Nephron (organoid): Measurements from ENCODE around the gene HABP4.

ENCODE experiments used
- H3K27ac Mint-ChIP-seq, 3 experiments: 2 replicates each; pipeline ENCODE4 v1.8.0; 2020; ENCODE audit warnings: mixed read lengths in 3 of 3, mild to moderate bottlenecking in 2 of 3, moderate library complexity in 1 of 3
- H3K27me3 Mint-ChIP-seq: 2 replicates; pipeline ENCODE4 v1.8.0; 2021; ENCODE audit warnings: low read depth, mild to moderate bottlenecking, moderate library complexity, mixed read lengths
- H3K36me3 Mint-ChIP-seq: 2 replicates; pipeline ENCODE4 v1.8.0; 2020; ENCODE audit warnings: low read depth, mixed read lengths
- H3K4me1 Mint-ChIP-seq: 2 replicates; pipeline ENCODE4 v1.8.0; 2020; ENCODE audit warnings: mixed read lengths
- H3K4me3 Mint-ChIP-seq, 3 experiments: 2 replicates each; pipeline ENCODE4 v1.8.0; 2020; ENCODE audit warnings: mild to moderate bottlenecking in 3 of 3, mixed read lengths in 3 of 3, moderate library complexity in 2 of 3
- H3K9me3 Mint-ChIP-seq: 2 replicates; pipeline ENCODE4 v1.8.0; 2020; ENCODE audit warnings: mixed read lengths
- TF ChIP-seq, protein P1 (sequence below), 3 experiments: fragments of 200-600 bp; sonication (generic); IDR thresholded peaks; one replicate each; pipeline ENCODE4 v1.5.0; 2021; ENCODE audit warnings: antibody characterized with exemption in 3 of 3; ENCODE audit not compliant: unreplicated experiment in 3 of 3

The HABP4 gene

GRCh38 chr9:96476013-96476412 is 26.0 kb downstream of the HABP4 start:
- Mint-ChIP-seq H3K9me3 (no peaks in the 10 kb centered on the region), H3K36me3 (peaks cover 12% of the 10 kb centered on the region), H3K4me3 (no peak overlapping the region), H3K27ac (no peak overlapping the region), H3K4me1 (no peaks in the 10 kb centered on the region), H3K27me3 (no peaks in the 10 kb centered on the region)
- TF ChIP-seq, protein P1, sequence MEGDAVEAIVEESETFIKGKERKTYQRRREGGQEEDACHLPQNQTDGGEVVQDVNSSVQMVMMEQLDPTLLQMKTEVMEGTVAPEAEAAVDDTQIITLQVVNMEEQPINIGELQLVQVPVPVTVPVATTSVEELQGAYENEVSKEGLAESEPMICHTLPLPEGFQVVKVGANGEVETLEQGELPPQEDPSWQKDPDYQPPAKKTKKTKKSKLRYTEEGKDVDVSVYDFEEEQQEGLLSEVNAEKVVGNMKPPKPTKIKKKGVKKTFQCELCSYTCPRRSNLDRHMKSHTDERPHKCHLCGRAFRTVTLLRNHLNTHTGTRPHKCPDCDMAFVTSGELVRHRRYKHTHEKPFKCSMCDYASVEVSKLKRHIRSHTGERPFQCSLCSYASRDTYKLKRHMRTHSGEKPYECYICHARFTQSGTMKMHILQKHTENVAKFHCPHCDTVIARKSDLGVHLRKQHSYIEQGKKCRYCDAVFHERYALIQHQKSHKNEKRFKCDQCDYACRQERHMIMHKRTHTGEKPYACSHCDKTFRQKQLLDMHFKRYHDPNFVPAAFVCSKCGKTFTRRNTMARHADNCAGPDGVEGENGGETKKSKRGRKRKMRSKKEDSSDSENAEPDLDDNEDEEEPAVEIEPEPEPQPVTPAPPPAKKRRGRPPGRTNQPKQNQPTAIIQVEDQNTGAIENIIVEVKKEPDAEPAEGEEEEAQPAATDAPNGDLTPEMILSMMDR (IDR thresholded peaks at IDR 0.05; ENCODE audit: unreplicated experiment in 3 of 3) = no peak

DNA sequence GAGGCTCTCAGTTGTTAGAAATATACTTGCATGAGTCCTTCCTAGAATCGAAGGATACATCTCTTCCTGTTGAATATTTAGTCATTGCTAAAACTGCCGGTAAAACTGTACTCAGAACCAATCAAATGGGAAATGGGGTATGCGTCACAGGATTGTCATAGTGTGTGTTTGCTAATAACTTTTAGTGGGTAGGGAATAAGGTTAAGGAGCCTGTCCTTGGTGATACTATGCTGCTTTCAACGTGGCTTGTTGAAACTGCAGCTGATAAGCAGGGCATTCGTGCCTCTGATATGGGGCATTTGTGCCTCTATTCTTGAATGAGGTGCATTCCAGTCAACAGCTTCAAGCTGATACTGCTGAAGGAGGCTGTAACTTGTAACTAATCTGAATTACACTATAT is 26.6 kb downstream of the HABP4 start:
- H3K4me1 Mint-ChIP-seq = no peaks in the 10 kb centered on the region
- TF ChIP-seq, protein P1 (IDR thresholded peaks at IDR 0.05; ENCODE audit: unreplicated experiment in 3 of 3) = no peak

GRCh38 chr9:96478829-96479371 is 28.9 kb downstream of the HABP4 start:
- H3K9me3 Mint-ChIP-seq = no peaks in the 10 kb centered on the region
- no peak overlapping the region for H3K27ac Mint-ChIP-seq
- H3K4me3 Mint-ChIP-seq = no peak overlapping the region
- no peaks in the 10 kb centered on the region for H3K4me1 Mint-ChIP-seq
- peaks cover 26% of the 10 kb centered on the region for H3K36me3 Mint-ChIP-seq
- TF ChIP-seq, protein P1 (IDR thresholded peaks at IDR 0.05; ENCODE audit: unreplicated experiment in 3 of 3) = no peak
- no peaks in the 10 kb centered on the region for H3K27me3 Mint-ChIP-seq

More for the DNA sequence above, 26.6 kb downstream of the HABP4 start:
- Mint-ChIP-seq H3K4me3 (no peak overlapping the region), H3K27me3 (no peaks in the 10 kb centered on the region), H3K9me3 (no peaks in the 10 kb centered on the region), H3K36me3 (peaks cover 9% of the 10 kb centered on the region), H3K27ac (no peak overlapping the region)

DNA sequence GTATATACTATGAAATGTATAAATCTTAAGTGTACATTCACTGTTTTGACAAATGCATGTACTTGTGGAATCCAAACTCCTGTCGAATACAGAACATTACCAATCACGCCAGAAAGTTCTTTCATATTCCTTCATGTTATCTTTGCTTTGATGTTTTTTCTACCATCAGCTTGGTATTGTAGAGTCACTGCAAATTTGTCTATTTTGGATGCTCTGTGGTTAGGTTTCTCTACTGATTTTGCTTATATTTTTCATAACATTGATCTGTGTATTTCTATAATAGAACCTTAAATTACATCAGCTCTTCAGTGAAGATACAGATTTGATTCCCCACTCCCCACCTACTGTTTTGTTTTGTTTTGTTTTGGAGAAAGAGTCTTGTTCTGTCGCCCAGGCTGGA is 30.8 kb downstream of the HABP4 start:
- Mint-ChIP-seq H3K27ac (no peak overlapping the region), H3K9me3 (no peaks in the 10 kb centered on the region), H3K27me3 (no peaks in the 10 kb centered on the region), H3K4me3 (no peak overlapping the region), H3K4me1 (no peaks in the 10 kb centered on the region), H3K36me3 (peaks cover 37% of the 10 kb centered on the region)
- TF ChIP-seq, protein P1 (IDR thresholded peaks at IDR 0.05; ENCODE audit: unreplicated experiment in 3 of 3) = no peak

- H3K9me3 Mint-ChIP-seq = no peaks in the 10 kb centered on the region
These were observed 32.5 kb downstream of the HABP4 start for GRCh38 chr9:96482476-96482875.

GRCh38 chr9:96483197-96483596 is 33.2 kb downstream of the HABP4 start:
- Mint-ChIP-seq H3K4me1 (peaks cover 15% of the 10 kb centered on the region), H3K9me3 (no peaks in the 10 kb centered on the region), H3K27ac (no peak overlapping the region), H3K4me3 (no peak overlapping the region), H3K27me3 (no peaks in the 10 kb centered on the region), H3K36me3 (peaks cover 42% of the 10 kb centered on the region)
- TF ChIP-seq, protein P1 (IDR thresholded peaks at IDR 0.05; ENCODE audit: unreplicated experiment in 3 of 3) = no peak

More at GRCh38 chr9:96482476-96482875, 32.5 kb downstream of the HABP4 start:
- Mint-ChIP-seq H3K4me1 (peaks cover 11% of the 10 kb centered on the region), H3K27me3 (no peaks in the 10 kb centered on the region), H3K27ac (no peak overlapping the region), H3K36me3 (peaks cover 38% of the 10 kb centered on the region), H3K4me3 (no peak overlapping the region)
- TF ChIP-seq, protein P1 (IDR thresholded peaks at IDR 0.05; ENCODE audit: unreplicated experiment in 3 of 3) = no peak
